ENCODE data around the gene PRKX. TPM values are rescaled to one million over a fixed set of nuclear protein-coding genes. Genes with fewer than 3 reads are reported as not detected.
"Not testable (repeated sequence)": the region's sequence is repeated elsewhere in the genome, so short reads cannot be mapped to it uniquely, and the experiment has no call there.

PRKX gene
- total RNA-seq, 1 experiment from 2014 or later, result 20.5 TPM

GRCh38 chrX:3664921-3665320, 48.5 kb downstream of the PRKX start:
- ATAC-seq, result no peak
- Histone ChIP-seq H3K27me3 (ENCODE audit: control insufficient read depth, insufficient read depth, low read length) (no peaks in the 10 kb centered on the region), H3K27ac (ENCODE audit: low read length) (no peak overlapping the region), H3K4me1 (ENCODE audit: control insufficient read depth, insufficient read depth, low read length) (no peaks in the 10 kb centered on the region), H3K36me3 (ENCODE audit: control insufficient read depth, insufficient read depth, low read length) (no peaks in the 10 kb centered on the region), H3K4me3 (ENCODE audit: low read depth in 2 of 2, low read length in 2 of 2) (no peak overlapping the region), H3K9me3 (ENCODE audit: control insufficient read depth, insufficient read depth, low read depth, low read length) (no peaks in the 10 kb centered on the region)
- TF ChIP-seq SIN3A (IDR thresholded peaks at IDR 0.05; ENCODE audit: borderline replicate concordance, insufficient read depth, low read depth, low read length) (no peak), CTCF (IDR thresholded peaks at IDR 0.05) (no peak), REST (IDR thresholded peaks at IDR 0.05; ENCODE audit: insufficient read depth in 1 of 2, low read depth in 2 of 2, low read length in 1 of 2) (no peak), TCF7L2 (IDR thresholded peaks at IDR 0.05; ENCODE audit: low read depth, low read length) (no peak), POLR2AphosphoS5 (IDR thresholded peaks at IDR 0.05; ENCODE audit: low read depth, low read length) (no peak)
- in situ Hi-C loops (cut with HindIII; ENCODE audit: low pct_unique_long_range_greater_than_20kb, low sequenced_read_pairs) (no loop called here), intact Hi-C loops (cut with micrococcal nuclease; ENCODE audit: unreplicated experiment) (no loop called here)
- POLR2A ChIA-PET, result no interaction called here
- CTCF ChIA-PET, result no interaction called here
- BruUV-seq (replicated peaks), result no TSS peak
- DNase-seq (ENCODE audit: low read depth, low spot score), result no peak

- H3K4me3 ChIP-seq (ENCODE audit: low read depth in 2 of 2, low read length in 2 of 2); CTCF ChIA-PET; intact Hi-C loops (cut with micrococcal nuclease; ENCODE audit: unreplicated experiment); POLR2A ChIA-PET; H3K36me3 ChIP-seq (ENCODE audit: control insufficient read depth, insufficient read depth, low read length); H3K27ac ChIP-seq (ENCODE audit: low read length); BruUV-seq (replicated peaks); H3K27me3 ChIP-seq (ENCODE audit: control insufficient read depth, insufficient read depth, low read length); ATAC-seq; H3K4me1 ChIP-seq (ENCODE audit: control insufficient read depth, insufficient read depth, low read length); in situ Hi-C loops (cut with HindIII; ENCODE audit: low pct_unique_long_range_greater_than_20kb, low sequenced_read_pairs); DNase-seq (ENCODE audit: low read depth, low spot score); H3K9me3 ChIP-seq (ENCODE audit: control insufficient read depth, insufficient read depth, low read depth, low read length): not testable (repeated sequence)
Measured at GRCh38 chrX:3663576-3664250, 49.7 kb downstream of the PRKX start.

- Histone ChIP-seq H3K27ac (ENCODE audit: low read length) (no peak overlapping the region), H3K9me3 (ENCODE audit: control insufficient read depth, insufficient read depth, low read depth, low read length) (no peaks in the 10 kb centered on the region), H3K4me1 (ENCODE audit: control insufficient read depth, insufficient read depth, low read length) (no peaks in the 10 kb centered on the region), H3K4me3 (ENCODE audit: low read depth in 2 of 2, low read length in 2 of 2) (no peak overlapping the region), H3K36me3 (ENCODE audit: control insufficient read depth, insufficient read depth, low read length) (no peaks in the 10 kb centered on the region; the same call in 1 of the 2 replicates), H3K27me3 (ENCODE audit: control insufficient read depth, insufficient read depth, low read length) (no peaks in the 10 kb centered on the region)
- POLR2A ChIA-PET, result no interaction called here
- ATAC-seq (no peak), DNase-seq (ENCODE audit: low read depth, low spot score) (no peak)
- BruUV-seq (replicated peaks), result no TSS peak
- in situ Hi-C loops (cut with HindIII; ENCODE audit: low pct_unique_long_range_greater_than_20kb, low sequenced_read_pairs) (no loop called here), intact Hi-C loops (cut with micrococcal nuclease; ENCODE audit: unreplicated experiment) (no loop called here)
- CTCF ChIA-PET, result no interaction called here
- TF ChIP-seq SIN3A (IDR thresholded peaks at IDR 0.05; ENCODE audit: borderline replicate concordance, insufficient read depth, low read depth, low read length) (no peak), POLR2AphosphoS5 (IDR thresholded peaks at IDR 0.05; ENCODE audit: low read depth, low read length) (no peak), CTCF (IDR thresholded peaks at IDR 0.05) (no peak), REST (IDR thresholded peaks at IDR 0.05; ENCODE audit: insufficient read depth in 1 of 2, low read depth in 2 of 2, low read length in 1 of 2) (no peak), TCF7L2 (IDR thresholded peaks at IDR 0.05; ENCODE audit: low read depth, low read length) (no peak)
Measured at GRCh38 chrX:3659761-3660160, 53.7 kb downstream of the PRKX start.
